ENCODE data around the gene SCFD2.
"Not testable (repeated sequence)": the region's sequence is repeated elsewhere in the genome, so short reads cannot be mapped to it uniquely, and the experiment has no call there.

The SCFD2 gene

DNA sequence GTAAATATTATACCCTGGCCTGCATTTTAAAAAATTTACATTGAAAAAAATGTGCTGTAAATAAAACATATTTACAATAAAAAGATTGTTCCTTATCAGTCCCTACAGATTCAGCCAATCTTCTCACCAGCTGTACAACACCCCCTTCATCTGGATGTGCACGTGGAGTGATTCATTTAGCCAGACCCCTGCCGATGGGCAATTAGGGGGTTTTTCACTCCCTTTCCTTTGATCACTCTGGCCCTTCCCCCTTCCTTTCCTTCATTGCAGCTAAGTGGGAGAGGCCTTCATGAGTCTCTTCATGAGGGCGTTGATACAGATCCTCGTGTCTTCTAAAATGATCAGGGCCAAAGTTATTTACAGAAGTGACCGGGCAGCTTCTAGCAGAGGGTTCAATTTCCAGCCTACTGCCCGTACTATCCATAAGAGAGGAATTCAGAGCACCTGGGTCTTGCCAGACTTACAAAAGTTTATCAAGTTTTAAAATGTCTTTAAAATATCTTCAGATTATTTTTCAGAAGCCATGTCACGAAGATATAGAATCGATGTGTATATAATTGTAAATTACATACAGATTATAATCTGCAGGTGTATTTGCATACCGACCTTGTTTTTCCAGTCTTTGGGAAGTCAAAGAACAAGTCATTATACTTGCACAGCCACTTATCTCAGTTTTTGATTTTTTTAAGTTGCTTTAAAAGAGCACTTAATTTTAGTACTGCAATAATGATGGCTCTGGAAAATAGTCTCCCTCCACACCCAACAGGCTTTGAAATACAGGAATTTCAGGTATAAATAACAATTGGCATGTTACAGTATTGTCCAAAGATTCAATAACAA is 525.1 kb downstream of the SCFD2 start:
- H3K4me3 ChIP-seq (ENCODE audit: low read length): no peak overlapping the region
- no peak for DNase-seq (ENCODE audit: low read depth)
- TF ChIP-seq, protein P1, sequence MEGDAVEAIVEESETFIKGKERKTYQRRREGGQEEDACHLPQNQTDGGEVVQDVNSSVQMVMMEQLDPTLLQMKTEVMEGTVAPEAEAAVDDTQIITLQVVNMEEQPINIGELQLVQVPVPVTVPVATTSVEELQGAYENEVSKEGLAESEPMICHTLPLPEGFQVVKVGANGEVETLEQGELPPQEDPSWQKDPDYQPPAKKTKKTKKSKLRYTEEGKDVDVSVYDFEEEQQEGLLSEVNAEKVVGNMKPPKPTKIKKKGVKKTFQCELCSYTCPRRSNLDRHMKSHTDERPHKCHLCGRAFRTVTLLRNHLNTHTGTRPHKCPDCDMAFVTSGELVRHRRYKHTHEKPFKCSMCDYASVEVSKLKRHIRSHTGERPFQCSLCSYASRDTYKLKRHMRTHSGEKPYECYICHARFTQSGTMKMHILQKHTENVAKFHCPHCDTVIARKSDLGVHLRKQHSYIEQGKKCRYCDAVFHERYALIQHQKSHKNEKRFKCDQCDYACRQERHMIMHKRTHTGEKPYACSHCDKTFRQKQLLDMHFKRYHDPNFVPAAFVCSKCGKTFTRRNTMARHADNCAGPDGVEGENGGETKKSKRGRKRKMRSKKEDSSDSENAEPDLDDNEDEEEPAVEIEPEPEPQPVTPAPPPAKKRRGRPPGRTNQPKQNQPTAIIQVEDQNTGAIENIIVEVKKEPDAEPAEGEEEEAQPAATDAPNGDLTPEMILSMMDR (conservative IDR thresholded peaks at IDR 0.05; ENCODE audit: low read length): no peak

DNA sequence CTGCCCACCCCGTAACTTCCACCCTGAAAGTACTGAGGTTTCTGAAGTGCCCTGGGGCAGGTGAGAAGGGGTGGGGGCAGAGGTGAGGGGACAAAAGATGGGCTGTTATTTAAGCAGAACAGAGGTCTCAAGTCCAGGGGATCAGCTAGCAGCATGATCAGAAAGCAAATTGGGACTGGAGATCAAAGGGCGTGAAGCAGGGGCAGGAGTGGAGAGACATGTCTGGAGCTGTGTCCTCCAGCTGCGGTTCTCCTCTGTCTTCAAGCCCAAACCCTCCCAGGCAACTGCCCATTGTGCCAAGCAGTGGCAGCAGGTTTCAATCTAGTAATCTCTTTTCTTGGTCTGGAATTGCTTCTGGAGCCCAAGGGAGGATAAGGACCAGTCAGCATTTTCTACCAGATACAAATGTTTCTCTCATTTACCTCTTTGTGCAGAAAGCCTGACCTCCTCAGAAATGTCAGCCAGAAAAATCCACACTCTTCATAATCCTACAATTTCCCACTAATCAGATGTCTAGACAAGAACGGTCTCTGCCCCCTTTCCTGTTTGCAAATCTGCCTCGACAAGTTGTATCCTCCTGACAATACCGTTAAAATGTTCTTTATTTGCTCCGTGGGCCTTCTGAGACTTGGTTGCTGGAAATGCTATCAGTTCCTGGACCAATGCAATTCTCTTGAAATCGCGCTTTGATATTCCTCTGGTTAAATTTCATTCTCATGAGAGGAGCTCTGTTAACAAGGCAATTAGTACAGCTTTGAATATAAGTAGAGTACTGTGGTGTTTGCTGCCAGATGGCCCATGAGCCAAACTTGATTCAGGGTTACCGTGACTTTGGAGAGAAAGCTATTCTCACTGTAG is 526.9 kb downstream of the SCFD2 start:
- TF ChIP-seq, protein P1 (conservative IDR thresholded peaks at IDR 0.05; ENCODE audit: low read length): no peak
- no peak overlapping the region for H3K4me3 ChIP-seq (ENCODE audit: low read length)
- no peak for DNase-seq (ENCODE audit: low read depth)

DNA sequence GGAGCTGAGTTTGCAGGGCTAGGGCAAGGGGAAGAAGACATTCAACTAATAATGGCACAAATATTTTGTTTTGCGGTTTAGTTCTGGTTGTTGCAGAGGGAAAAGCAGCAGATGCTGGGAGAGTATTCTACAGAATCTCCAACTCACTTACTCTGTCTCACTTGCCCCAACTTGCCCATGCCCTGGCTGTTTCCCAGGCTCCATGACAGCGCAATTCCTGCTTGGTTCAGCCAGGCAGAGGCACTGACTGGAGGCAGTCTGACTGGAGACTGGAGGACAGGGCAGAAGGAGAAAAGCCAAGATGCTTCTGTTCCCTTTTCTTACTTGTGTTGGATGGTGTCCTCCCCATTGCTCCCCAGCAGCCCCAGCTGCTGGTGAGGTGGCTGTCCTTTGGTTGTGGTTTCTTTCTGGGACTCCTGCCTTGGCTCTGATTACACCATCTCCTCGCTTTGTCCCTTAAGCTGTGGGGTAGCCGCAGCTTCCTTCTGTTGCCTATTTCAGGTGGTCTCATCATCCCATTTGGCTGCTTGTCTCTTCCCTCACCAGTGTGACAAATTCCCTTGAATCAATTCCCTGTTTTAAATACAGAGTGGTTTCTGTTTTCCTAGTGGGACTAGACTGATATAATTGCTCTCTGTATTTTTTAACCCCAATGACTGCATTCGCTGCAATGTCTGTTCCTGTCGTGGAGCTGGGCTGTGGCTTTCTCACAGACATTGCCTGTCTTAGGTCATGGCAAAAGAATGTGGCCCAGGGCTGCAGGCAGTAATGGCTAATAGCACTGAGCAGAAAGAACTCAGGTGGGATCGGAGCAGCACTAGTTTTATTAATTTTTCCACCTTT is 527.9 kb downstream of the SCFD2 start:
- no peak overlapping the region for H3K4me3 ChIP-seq (ENCODE audit: low read length)
- peak; percentile 80 for DNase-seq (ENCODE audit: low read depth)
- TF ChIP-seq, protein P1 (conservative IDR thresholded peaks at IDR 0.05; ENCODE audit: low read length): no peak

DNA sequence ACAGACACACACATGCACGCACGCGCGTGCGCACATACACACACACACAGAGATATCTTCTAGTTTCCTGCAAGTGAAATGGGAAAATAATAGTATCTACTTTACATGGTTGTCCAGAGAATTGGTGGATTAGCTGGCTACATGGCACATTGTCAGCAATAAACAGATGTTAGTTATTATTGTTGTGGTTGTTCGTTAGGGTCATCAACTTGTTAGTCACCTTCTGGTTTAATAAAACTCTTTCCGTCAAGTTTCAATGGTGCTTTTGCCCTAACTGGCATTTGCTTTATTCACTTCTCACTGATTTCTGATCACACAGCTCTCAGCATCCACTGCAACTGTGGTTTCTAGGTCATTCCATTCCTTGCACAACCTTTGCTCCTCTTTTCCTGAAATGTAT is 529.2 kb downstream of the SCFD2 start:
- peak; percentile 93 for DNase-seq (ENCODE audit: low read depth)
- TF ChIP-seq, protein P1 (conservative IDR thresholded peaks at IDR 0.05; ENCODE audit: low read length): no peak
- H3K4me3 ChIP-seq (ENCODE audit: low read length): no peak overlapping the region

DNA sequence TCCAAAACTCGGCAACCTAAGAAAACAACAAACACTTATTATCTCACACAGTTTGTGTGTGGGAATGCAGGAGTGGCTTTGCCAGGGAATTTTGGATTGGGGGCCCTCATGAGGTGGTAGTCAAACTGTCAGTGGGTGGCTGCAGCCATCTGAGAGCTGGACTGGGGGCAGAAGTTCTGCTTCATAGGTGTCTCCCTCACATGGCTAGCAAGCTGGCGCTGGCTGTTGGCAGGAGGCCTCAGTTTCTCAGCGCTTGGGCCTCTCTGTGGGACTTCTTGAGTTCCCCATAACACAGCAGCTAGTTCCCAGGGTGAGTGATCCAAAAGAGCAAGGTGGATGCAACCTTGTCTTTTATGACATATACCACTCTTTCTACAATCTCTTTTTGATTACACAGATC is 529.7 kb downstream of the SCFD2 start:
- DNase-seq (ENCODE audit: low read depth): no peak
- TF ChIP-seq, protein P1 (conservative IDR thresholded peaks at IDR 0.05; ENCODE audit: low read length): no peak
- H3K4me3 ChIP-seq (ENCODE audit: low read length): no peak overlapping the region

DNA sequence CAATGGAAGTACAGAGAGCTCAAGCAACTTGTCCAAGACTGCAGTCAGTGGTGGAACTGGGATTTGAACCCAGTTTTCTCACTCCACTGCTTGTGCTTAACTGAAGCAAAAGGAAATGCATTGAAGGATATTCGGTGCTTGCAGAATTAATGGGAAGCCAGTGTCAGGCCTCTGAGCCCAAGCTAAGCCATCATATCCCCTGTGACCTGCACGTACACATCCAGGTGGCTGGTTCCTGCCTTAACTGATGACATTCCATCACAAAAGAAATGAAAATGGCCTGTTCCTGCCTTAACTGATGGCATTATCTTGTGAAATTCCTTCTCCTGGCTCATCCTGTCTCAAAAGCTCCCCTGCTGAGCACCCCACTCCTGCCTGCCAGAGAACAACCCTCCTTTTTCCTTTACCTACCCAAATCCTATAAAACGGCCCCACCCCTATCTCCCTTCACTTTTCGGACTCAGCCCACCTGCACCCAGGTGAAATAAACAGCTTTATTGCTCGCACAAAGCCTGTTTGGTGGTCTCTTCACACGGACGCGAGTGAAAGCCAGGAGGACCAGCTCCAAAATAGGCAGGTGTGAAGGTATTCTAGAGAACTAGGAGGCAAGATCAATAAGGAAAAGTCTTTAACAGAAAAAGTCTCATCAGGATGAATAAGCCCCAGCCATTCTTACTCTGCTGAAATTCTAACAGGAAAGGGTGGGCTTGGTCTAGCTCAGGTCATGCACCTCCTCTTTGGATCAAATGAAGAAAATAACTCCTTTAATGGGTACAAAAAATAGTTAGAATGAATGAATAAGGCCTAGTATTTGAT is 531.0 kb downstream of the SCFD2 start:
- not testable (repeated sequence) for DNase-seq (ENCODE audit: low read depth); H3K4me3 ChIP-seq (ENCODE audit: low read length)

All from AG10803 (cell line).